Measurements from ENCODE around the gene GSK3A. TPM values are rescaled to one million over a fixed set of nuclear protein-coding genes. Genes with fewer than 3 reads are reported as not detected.
A peak's percentile ranks its signal among the peaks of the same experiment; 100 is the strongest.

GSK3A gene
- total and polyA plus RNA-seq, 2 experiments from 2014 or later, result 32.2 to 36.6 TPM

- Histone ChIP-seq H3K9me3 (ENCODE audit: low read depth) (no peaks in the 10 kb centered on the region), H3K4me2 (peak within 1 kb of the TSS; percentile 90), H3K79me2 (peaks cover 69% of the 10 kb centered on the region), H3K36me3 (replicated peaks; ENCODE audit: insufficient read depth, low read depth) (no peaks in the 10 kb centered on the region), H3K4me3 (peak within 1 kb of the TSS; percentile 43), H3K27ac (peak within 1 kb of the TSS; percentile 93), H3K4me1 (ENCODE audit: insufficient read depth) (peaks cover 24% of the 10 kb centered on the region), H4K20me1 (ENCODE audit: insufficient read depth, poor library complexity, severe bottlenecking) (peaks cover 21% of the 10 kb centered on the region), H3K27me3 (no peaks in the 10 kb centered on the region), H3K9me2 (replicated peaks; ENCODE audit: insufficient read depth) (no peaks in the 10 kb centered on the region), H2AFZ (peak within 1 kb of the TSS; percentile 27)
- DNase-seq (ENCODE audit: low spot score), result peak; percentile 99
- peak; percentile 3 for TF ChIP-seq CTCF (IDR thresholded peaks at IDR 0.05; ENCODE audit: poor library complexity)
- TF ChIP-seq EZH2phosphoT487 (IDR thresholded peaks at IDR 0.05; ENCODE audit: low read depth, severe bottlenecking, unreplicated experiment), result no peak
- 2% methylated on average over 53 of the region's 53 CpGs for WGBS (ENCODE audit: low lambda C conversion rate, missing lambda C conversion rate)
Observed at GRCh38 chr19:42219812-42220750, 22.3 kb downstream of the GSK3A start, which contains the start of gene ZNF526. ZNF526 (plus strand) TSS chr19:42220312; CDS start chr19:42224404, 4,092 bp downstream.

GRCh38 chr19:42217520-42218437 is 24.6 kb downstream of the GSK3A start, which contains the start of gene DEDD2:
DEDD2 (minus strand) TSS chr19:42217677; CDS start chr19:42217007, 670 bp downstream.
- H3K9me2 ChIP-seq (replicated peaks; ENCODE audit: insufficient read depth), result no peaks in the 10 kb centered on the region
- no peak for TF ChIP-seq CTCF (IDR thresholded peaks at IDR 0.05; ENCODE audit: poor library complexity)
- TF ChIP-seq EZH2 (IDR thresholded peaks at IDR 0.05; ENCODE audit: borderline replicate concordance), result no peak
- no peak for TF ChIP-seq EZH2phosphoT487 (IDR thresholded peaks at IDR 0.05; ENCODE audit: low read depth, severe bottlenecking, unreplicated experiment)
- 20% methylated on average over 57 of the region's 57 CpGs for WGBS (ENCODE audit: low lambda C conversion rate, missing lambda C conversion rate)
- H3K4me2 ChIP-seq, result peak within 1 kb of the TSS; percentile 93
- H3K4me1 ChIP-seq (ENCODE audit: insufficient read depth), result peaks cover 24% of the 10 kb centered on the region
- DNase-seq (ENCODE audit: low spot score), result peak; percentile 97
- H3K4me3 ChIP-seq, result peak within 1 kb of the TSS; percentile 56
- H2AFZ ChIP-seq, result peak within 1 kb of the TSS; percentile 3
- peaks cover 40% of the 10 kb centered on the region for H4K20me1 ChIP-seq (ENCODE audit: insufficient read depth, poor library complexity, severe bottlenecking)
- no peaks in the 10 kb centered on the region for H3K9me3 ChIP-seq (ENCODE audit: low read depth)
- peak within 1 kb of the TSS; percentile 93 for H3K27ac ChIP-seq
- no peaks in the 10 kb centered on the region for H3K36me3 ChIP-seq (replicated peaks; ENCODE audit: insufficient read depth, low read depth)
- H3K79me2 ChIP-seq, result peaks cover 83% of the 10 kb centered on the region
- no peaks in the 10 kb centered on the region for H3K27me3 ChIP-seq

GRCh38 chr19:42216653-42217519 is 25.5 kb downstream of the GSK3A start:
- Histone ChIP-seq H2AFZ (peak overlapping the region; percentile 3), H3K4me1 (ENCODE audit: insufficient read depth) (peaks cover 22% of the 10 kb centered on the region), H3K79me2 (peaks cover 83% of the 10 kb centered on the region)

More at GRCh38 chr19:42216653-42217519, 25.5 kb downstream of the GSK3A start:
- Histone ChIP-seq H3K27ac (peak overlapping the region; percentile 79), H3K4me3 (peak overlapping the region; percentile 56), H3K27me3 (no peaks in the 10 kb centered on the region), H4K20me1 (ENCODE audit: insufficient read depth, poor library complexity, severe bottlenecking) (peaks cover 40% of the 10 kb centered on the region), H3K9me3 (ENCODE audit: low read depth) (no peaks in the 10 kb centered on the region), H3K9me2 (replicated peaks; ENCODE audit: insufficient read depth) (no peaks in the 10 kb centered on the region), H3K36me3 (replicated peaks; ENCODE audit: insufficient read depth, low read depth) (no peaks in the 10 kb centered on the region), H3K4me2 (peak overlapping the region; percentile 93)
- TF ChIP-seq EZH2 (IDR thresholded peaks at IDR 0.05; ENCODE audit: borderline replicate concordance), result no peak
- no peak for TF ChIP-seq CTCF (IDR thresholded peaks at IDR 0.05; ENCODE audit: poor library complexity)
- no peak for TF ChIP-seq EZH2phosphoT487 (IDR thresholded peaks at IDR 0.05; ENCODE audit: low read depth, severe bottlenecking, unreplicated experiment)
- DNase-seq (ENCODE audit: low spot score), result peak; percentile 71
- 2% methylated on average over 44 of the region's 79 CpGs for WGBS (ENCODE audit: low lambda C conversion rate, missing lambda C conversion rate)
